ENCODE data around the gene KLHL29.

GRCh38 chr2:23475473-23475872 is 90.5 kb downstream of the KLHL29 start:
- TF ChIP-seq EP300 (IDR thresholded peaks at IDR 0.05; ENCODE audit: borderline replicate concordance) (no peak), CEBPB (IDR thresholded peaks at IDR 0.05) (no peak), RAD21 (IDR thresholded peaks at IDR 0.05; ENCODE audit: low read depth) (no peak), YY1 (IDR thresholded peaks at IDR 0.05; ENCODE audit: low read depth) (no peak), CREB1 (IDR thresholded peaks at IDR 0.05; ENCODE audit: low read depth) (no peak), USF1 (IDR thresholded peaks at IDR 0.05) (no peak), TAF1 (IDR thresholded peaks at IDR 0.05; ENCODE audit: low read depth) (no peak), ZBTB7A (IDR thresholded peaks at IDR 0.05; ENCODE audit: low read depth) (no peak), TCF12 (IDR thresholded peaks at IDR 0.05; ENCODE audit: low read depth) (no peak)
- TF ChIP-seq, protein P1, sequence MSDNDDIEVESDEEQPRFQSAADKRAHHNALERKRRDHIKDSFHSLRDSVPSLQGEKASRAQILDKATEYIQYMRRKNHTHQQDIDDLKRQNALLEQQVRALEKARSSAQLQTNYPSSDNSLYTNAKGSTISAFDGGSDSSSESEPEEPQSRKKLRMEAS (IDR thresholded peaks at IDR 0.05), result no peak
- TF ChIP-seq, protein P2, sequence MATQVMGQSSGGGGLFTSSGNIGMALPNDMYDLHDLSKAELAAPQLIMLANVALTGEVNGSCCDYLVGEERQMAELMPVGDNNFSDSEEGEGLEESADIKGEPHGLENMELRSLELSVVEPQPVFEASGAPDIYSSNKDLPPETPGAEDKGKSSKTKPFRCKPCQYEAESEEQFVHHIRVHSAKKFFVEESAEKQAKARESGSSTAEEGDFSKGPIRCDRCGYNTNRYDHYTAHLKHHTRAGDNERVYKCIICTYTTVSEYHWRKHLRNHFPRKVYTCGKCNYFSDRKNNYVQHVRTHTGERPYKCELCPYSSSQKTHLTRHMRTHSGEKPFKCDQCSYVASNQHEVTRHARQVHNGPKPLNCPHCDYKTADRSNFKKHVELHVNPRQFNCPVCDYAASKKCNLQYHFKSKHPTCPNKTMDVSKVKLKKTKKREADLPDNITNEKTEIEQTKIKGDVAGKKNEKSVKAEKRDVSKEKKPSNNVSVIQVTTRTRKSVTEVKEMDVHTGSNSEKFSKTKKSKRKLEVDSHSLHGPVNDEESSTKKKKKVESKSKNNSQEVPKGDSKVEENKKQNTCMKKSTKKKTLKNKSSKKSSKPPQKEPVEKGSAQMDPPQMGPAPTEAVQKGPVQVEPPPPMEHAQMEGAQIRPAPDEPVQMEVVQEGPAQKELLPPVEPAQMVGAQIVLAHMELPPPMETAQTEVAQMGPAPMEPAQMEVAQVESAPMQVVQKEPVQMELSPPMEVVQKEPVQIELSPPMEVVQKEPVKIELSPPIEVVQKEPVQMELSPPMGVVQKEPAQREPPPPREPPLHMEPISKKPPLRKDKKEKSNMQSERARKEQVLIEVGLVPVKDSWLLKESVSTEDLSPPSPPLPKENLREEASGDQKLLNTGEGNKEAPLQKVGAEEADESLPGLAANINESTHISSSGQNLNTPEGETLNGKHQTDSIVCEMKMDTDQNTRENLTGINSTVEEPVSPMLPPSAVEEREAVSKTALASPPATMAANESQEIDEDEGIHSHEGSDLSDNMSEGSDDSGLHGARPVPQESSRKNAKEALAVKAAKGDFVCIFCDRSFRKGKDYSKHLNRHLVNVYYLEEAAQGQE (IDR thresholded peaks at IDR 0.05; ENCODE audit: low read depth), result no peak

Measured in Ishikawa (cell line).